Right renal cortex interstitium (tissue), 3 donors: ENCODE data around the gene PRKCZ. TPM values are rescaled to one million over a fixed set of nuclear protein-coding genes. Genes with fewer than 3 reads are reported as not detected.

ENCODE experiments used
- DNase-seq, 3 donors: peaks; one replicate each; pipeline ENCODE4 v3.0.0-alpha.2; 2013; ENCODE audit warnings: low read depth in 3 of 3, low spot score in 2 of 3
- polyA plus RNA-seq, 3 donors: library from polyadenylated mRNA; unstranded; fragments of 120-200 nt; gene quantifications; one replicate each; pipeline ENCODE4 v1.2.1, GENCODE V29; 2013; ENCODE audit not compliant: insufficient read length in 3 of 3

The PRKCZ gene
- polyA plus RNA-seq, 3 donors = 33.6 to 36.8 (median 35.1) TPM

GRCh38 chr1:2185880-2186855 lies 136.0 kb downstream of the PRKCZ start:
- no peak for DNase-seq

DNA sequence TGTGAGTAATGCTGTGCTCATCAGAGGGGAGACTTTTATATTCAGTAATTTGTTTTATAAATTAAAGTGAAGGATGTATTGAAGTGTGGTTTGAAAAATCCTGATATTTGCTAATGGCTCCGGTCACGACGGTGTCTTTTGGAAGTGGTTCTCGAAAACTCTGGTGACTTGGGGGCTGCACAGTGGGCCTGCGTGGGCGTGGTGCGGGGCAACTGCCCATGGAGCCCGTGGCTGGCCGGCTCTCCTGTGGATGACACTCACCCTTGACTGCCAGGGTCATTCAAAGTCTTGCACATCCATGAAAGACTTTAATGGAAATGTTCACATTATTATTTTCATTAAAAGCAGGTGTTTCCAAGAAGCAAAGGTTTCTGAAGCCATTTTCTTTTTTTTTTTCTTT lies 136.7 kb downstream of the PRKCZ start:
- no peak for DNase-seq

DNA sequence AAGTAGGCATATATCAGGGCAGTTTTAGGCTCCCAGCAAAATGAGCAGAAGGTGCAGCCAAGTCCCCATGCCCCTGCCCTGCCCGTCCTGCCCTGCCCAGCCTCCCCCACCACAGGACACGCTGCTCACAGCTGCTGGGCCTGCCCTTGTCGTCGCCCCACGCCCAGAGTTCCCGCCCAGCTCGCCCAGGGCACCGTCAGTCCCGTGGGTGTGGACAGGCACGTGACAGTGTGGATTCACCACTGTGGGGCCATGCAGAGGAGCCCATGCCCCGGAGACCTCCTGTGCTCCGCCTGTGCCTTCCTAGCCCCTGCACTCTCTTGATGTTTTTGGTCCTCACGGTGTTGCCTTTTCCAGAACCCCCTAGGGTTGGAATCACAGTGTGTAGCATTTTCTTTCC lies 137.4 kb downstream of the PRKCZ start:
- no peak for DNase-seq

- DNase-seq = no peak
These were observed 138.1 kb downstream of the PRKCZ start for GRCh38 chr1:2188336-2188735.

- DNase-seq = peak in 2 of 3 donors; percentile 80 to 86
These were observed 139.5 kb downstream of the PRKCZ start for GRCh38 chr1:2189459-2190425.

DNA sequence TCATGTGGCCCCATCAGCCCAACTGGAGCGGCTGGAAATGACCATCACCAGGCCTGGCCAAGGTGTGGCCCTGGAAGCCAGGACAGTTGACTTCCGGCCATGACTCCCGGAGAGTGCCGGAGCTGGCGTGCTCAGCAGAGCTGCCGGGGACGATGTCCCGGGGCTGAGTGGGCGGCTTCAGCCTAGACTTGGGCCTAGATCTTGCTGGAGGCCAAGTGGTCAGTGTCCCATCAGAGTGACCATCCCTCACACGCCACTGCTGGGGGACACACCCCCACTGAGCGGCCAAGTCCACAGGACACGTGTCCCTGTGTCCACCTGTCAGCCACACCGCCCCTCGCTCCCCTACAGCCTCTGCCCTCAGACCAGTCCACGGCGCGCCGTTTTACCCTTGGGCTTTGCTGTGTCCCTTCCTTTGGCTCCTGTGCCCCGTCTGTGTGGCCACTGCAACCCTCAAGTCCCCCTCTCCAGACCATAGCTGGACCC lies 140.3 kb downstream of the PRKCZ start:
- no peak for DNase-seq

DNA sequence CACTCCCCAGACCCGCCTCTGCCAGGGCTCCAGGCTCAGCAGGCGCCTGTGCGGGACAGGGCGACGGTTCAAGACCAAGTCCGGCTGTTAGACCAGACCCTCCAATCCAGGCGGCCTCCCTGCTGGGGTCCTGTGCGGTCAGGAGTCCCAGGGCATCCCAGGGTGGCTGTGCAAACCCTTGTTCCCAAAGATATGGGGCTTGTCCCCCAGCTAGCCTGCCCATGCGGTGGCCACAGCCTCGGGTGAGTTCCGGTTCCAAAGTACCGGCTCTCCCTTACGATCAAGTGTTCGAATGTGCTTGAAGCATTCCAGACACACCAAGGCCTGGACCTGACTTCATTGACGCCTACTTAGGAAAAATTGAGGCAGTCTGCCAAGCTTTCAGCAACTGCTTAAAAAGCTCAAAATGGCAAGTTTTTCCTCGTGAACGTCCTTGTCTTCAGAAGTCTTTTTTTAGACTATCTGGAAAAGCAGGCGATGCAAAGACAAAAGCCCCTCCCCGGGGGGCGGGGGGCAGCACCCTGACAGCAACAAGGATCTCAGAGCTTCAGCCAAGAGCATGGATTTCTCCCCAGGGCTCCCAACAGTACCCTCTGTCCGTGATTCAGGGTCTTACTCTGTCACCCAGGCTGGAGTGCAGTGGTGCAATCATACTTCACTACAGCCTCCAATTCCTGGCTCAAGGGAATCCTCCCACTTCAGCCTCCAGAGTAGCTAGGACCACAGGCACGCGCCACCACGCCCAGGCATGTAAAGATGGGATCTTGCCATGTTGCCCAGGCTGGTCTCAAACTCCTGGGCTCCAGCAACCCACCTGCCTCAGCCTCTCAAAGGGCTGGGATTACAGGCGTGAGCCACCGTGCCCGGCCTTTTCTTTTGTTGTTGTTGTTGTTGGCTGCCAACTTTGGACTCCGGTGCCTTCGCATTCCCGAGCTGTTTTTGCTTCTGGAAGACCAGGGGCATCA lies 142.1 kb downstream of the PRKCZ start:
- no peak for DNase-seq

DNA sequence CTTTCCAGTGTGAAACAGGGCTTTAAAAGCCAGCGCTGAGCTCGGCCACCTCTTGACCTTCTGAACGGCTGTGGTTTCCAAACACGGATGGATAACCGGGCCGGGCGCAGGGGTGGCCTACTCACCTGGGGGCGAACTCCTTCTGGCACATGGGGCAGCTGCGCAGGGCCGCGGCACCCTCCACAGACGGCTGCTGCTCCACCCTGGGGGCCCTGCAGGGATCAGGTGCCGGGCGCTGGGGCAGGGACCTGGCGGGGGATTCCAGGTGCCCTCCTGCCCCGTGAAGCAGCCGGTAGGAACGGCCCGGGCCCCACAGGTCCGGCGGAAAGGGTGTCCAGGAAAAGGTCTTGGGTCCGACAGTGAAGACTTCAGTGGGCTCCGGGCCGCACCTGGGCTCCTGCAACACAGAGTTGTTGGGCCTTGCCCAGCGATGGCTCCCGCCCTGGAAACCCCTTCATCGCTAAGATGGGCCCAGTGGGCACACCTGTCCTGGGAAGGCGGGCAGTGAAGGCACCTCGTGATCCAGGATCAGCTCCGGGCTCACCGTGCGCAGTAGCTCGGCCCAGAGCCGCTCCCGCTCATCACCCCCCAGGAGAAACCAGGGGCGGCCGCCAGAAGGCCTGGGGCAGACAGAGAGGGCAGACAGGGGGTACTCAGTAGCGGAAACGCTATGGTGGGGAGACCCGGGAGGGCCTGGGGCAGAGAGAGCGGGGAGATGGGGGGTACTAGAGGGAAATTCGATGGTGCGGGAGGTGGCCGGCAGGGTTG lies 143.5 kb downstream of the PRKCZ start:
- DNase-seq = no peak

GRCh38 chr1:2194319-2194897 lies 144.2 kb downstream of the PRKCZ start, which contains the start of gene FAAP20:
FAAP20 (minus strand) TSS chr1:2194772; CDS start chr1:2194749, 23 bp downstream.
- no peak for DNase-seq

DNA sequence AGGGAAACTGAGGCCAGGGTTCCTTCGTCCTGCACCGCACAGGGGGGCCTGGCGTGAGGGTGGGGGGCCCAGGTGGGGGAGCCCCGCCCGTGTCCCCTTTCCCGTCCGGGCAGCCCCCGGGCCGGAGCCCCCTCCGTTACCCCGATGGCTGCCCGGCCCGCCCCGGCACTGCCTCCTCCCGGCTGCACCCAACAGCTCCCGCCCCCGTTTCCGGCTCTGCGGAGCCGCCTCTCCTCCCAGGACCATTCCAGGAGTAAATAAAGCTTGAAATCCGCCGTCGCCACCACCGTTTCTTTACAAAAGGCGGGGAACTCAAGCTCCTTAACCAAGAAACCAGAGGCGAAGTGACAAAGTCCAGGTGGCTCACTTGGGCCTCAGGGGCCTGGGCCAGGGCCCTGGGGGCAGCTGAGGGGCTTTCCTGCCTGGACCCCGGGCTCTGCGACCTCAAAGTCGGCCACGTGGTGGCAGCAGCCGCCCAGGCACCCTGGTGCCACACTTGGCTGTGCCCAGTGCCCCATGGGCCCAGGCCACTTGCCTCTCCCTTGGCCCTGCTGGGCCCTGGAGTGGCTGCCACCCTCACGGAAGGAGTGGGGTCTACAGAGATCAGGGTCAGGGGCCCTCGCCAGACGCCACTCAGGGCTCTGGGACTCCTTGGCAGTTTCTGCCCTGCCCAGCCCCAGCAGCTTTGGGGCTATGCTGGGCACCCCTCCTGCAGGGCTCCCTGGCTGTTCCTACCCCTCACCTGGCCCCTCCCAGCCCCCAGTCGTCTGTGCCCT lies 144.9 kb downstream of the PRKCZ start:
- DNase-seq = peak in 1 of 3 donors; percentile 73

GRCh38 chr1:2195785-2196184 lies 145.6 kb downstream of the PRKCZ start:
- DNase-seq = no peak

DNA sequence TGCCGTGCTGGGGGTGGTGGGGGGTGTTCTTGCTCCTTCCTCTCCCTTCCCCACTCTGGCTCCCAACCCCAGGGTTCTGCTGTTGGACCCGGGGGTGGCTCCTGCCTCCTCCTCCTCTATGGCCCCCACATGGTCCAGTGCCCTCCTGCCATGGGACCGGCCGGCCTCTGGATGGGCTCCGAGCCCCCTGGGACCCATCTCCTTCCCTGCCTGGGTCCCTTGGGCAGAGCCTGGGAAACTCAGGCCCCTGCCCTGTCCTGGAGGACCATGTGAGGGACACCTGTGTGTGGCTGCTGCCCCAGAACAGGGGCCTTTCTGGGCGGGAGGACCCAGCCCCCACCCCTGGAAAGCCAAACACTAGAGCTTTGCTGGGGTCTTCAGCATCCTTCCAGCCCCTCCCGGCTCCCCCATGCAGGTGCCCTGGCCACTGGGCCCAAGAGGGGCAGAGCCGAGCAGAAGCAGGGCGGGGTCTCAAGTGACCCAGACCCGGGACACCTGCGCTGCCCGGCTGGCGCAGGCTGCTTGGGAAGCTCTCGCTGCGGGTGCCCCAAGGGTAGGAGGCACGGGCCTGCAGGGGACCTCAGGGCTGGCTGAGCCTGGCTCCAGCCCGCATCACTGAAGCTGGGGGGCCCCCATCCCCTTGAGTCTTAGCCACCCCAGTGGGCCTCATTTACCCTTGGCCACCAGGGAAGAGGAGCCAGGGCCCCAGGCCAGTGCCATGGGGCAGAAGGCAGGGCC lies 146.9 kb downstream of the PRKCZ start:
- DNase-seq = no peak

DNA sequence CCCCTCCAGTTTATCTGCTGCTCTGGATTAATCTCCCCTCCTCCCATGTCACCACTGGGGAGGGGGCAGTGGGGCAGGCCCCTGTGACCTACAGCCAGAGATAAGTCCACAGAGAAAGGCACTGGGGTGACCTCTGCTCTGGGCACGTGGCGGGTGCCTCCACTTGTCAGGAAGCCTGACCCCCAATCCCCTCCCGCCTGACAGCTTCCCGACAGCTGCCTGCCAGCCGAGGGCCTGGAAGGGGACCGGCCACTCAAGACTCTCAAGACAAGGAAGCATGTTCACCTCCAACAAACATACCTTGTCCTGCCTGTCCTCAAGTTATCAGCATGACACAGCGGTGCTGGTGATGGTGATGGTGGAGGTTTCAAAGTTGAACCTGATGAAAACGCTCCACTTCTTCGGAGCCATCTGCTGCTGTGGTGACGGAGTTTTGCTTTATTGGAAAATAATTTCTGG lies 147.5 kb downstream of the PRKCZ start:
- DNase-seq = no peak

- no peak for DNase-seq
These were observed 148.4 kb downstream of the PRKCZ start for GRCh38 chr1:2198571-2198970.

GRCh38 chr1:2199042-2199810 lies 149.0 kb downstream of the PRKCZ start:
- no peak for DNase-seq

GRCh38 chr1:2200308-2200943 lies 150.2 kb downstream of the PRKCZ start:
- DNase-seq = no peak
